SH-SY5Y (cell line): ENCODE data around the gene KLHL3.
A peak's percentile ranks its signal among the peaks of the same experiment; 100 is the strongest.

Source experiments
- GATA2 ChIP-seq: IDR thresholded peaks from 2 replicates; pipeline ENCODE4 v1.6.1; 2011; ENCODE audit warnings: mild to moderate bottlenecking, low read depth, low read length
- GATA3 ChIP-seq: IDR thresholded peaks from 2 replicates; pipeline ENCODE4 v1.6.1; 2011; ENCODE audit warnings: low read depth, mild to moderate bottlenecking, low read length, moderate library complexity

Gene KLHL3

DNA sequence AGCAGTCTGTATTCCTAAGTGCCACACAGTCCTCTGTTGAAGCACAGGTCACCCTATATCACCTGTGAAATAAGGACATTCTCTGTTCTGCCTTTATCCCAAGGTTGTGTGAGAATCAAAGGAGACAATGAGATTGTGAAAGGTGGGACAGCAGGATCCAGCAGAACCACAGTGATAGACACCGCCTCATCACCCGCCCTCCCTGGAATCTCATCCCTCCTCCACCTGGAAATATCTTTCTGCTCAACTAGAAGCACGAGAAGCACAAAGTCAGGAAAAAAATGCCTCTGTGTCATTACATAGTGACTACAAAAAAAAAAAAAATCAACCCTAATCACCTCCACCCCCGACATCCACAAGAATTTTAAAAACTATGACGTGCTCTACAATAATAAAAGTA lies 32.3 kb downstream of the KLHL3 start:
- TF ChIP-seq GATA2, result no peak
- no peak for TF ChIP-seq GATA3

DNA sequence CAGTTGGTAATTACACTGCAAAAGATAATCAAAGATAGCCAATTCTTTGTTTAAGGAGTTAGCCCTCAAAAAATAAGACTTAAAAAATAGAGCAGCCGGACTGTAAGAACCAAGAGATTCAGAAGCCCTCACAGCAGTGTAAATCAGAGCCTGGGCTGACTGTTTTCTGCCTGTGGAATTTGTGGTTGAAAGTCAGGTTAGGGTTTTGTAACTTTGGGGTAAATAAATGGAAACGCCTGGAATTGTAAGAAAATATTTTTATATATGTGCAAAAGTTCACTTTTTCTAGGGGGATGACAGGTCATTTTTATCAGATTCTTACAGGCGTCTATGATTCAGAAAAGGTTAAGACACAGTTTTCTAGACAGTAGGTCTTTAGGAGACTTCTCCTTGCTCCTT lies 35.6 kb downstream of the KLHL3 start:
- TF ChIP-seq GATA3 (no peak), GATA2 (no peak)

DNA sequence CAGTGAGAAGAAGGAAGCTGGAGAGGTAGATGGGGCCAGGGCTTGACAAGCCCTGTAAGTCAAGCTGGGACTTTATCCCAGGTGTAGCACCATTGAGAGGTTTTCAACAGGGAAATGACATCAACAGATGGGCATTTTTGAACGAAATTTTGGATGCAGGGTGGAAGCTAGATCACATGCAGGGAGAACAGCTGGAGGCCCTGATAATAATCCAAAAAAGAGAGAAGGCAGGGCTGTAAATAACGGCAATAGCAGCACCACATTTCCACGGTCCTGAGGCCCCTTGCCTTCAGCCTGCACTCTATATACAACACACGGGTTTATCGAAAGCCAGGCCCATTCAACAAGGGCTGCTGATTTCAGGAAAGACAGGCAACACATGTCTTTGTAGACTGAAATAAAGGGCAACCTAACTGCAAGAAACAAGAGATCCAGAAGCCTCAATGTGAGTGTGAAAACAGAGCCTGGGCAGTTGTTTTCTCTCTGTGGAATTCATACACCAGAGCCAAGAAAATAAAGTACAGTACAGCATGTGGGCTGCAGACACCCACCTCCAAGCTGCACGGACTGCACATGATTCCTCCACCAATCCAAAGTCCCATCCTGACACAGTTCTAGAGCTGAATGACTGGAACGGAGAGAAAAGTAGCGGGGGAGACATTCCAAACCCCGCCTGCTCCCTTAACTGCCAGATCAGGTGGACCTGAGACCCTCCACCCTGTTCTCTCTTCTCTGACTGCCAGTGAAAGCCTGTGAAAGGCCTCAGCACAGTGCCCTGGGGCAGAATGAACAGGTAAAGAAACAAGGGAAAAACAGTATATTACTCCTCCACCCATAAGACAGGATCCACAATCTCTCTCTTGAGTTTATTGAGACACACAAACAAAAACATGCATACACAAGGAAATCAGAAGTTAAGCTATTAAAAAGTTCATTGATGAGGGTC lies 36.3 kb downstream of the KLHL3 start:
- TF ChIP-seq GATA3 (no peak), GATA2 (no peak)

DNA sequence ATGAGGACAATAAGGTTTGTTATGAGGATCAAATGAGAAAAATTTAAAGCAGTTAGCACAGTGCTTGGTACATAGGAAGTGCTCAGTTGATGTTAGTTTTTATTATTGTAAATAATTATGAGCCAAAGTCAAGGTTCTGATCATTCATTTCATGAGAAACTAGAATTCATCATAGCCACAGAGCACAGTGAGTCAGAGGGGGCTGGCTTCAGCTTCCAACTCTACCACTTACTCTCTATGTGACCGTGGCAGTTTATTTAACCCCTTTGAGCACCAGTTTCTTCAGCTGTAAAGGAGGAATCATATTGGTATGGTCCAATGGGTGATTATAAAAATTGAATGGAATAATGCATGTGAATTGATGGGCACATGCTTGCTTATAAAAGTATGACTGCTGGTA lies 39.4 kb downstream of the KLHL3 start:
- TF ChIP-seq GATA2 (no peak), GATA3 (no peak)

DNA sequence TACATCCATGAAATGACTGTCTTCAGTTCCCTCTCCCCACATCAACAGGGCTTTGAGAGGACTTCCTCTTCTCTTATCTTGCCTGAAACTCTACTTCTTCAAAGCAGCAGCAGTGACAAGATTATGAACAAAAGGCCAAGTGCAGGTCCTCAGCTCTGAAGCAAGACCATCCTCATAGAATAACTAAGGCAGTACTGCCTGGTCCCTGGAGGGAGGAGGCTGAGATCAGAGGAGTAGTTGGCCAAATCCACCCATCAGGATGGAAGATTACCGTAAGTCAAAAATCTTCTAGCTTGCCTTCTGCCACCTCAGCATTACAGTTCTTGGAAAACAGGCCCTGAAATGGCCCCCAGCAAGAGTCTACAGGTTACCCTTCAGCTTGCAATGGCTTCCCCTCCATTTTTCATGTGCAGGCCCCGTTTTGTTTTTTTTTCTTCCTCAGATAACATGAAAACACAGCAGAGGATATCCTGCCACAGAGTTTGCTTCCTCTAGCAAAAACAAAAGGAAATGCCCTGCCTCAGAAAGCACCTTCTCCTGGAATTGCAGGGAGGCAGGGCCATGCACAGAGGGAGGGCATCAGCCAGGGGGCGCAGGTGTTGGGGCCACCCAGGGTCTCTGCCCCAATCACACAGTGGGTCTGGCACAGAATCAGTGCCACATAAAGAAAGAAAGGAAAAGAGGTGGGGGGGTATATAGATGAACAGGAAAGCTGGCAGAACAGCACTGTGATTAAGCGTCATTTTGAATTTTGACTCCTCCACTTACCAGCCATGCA lies 40.0 kb downstream of the KLHL3 start:
- TF ChIP-seq GATA2 (no peak), GATA3 (no peak)

DNA sequence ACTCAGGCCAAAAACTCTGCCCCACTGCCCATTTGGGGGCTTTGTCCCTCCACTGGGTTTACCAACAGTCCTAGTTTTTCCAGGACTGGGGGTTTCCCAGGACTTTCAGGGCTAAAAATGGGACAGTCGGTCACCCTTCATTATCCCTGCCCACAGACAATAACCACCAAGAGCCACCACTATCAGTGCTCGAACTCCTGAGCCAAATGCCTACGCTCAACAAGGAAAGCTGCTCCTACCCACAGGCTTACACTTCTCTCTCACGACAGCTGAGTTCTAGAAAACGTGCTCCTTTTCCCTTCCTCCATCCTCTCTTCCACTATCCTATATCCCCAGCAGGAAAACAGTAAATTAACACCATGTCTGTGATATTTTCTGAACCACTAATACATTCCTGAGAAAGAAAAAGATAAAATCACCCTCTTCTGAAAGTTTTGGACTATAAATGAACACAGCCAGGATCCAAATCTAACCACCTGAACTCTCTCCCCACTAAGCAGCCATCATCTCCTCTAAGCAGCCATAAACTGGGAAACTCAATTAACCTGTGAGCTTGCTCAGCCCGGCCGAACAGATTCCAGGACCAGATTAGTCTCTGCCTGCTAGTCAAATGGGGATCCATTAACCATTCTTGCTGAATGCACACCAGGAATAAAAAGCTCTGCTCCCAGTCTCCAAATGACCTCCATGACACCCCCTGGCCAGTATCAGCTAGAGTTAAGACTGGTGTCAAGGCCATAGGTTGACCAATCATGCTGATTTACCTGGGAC lies 41.8 kb downstream of the KLHL3 start:
- TF ChIP-seq GATA3 (peak; percentile 43; the same call in 1 of the 2 replicates), GATA2 (peak; percentile 82)

DNA sequence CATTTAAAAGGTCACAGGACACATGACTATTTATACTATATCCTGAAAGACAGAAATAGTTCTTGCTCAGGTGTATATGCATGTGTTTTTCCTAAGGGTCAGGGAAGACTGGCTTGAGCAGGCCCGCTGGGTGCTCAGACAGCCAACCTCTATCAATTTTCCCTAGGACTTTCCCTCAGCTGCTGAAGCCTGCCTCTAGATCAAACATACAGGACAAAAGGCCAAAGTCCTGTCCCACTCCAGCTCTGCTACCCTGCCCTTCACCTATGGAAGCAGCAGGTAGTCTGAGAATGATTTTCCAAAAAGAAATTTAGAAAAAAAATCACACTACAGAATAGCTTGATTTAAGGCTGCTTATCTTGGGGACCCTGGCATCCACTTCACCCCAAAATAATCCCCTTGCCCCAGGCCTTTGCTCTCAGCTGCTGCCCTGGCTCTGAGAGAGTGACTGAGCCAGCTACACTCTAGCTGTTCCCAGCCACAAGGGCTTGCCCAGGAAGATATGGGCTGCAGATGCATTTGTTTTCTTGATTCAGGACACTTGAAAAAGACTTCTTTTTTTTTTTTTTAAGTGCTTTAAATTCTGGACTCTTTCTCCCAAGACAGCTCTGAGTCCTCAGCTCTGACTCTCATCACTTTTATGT lies 42.5 kb downstream of the KLHL3 start:
- no peak for TF ChIP-seq GATA3

DNA sequence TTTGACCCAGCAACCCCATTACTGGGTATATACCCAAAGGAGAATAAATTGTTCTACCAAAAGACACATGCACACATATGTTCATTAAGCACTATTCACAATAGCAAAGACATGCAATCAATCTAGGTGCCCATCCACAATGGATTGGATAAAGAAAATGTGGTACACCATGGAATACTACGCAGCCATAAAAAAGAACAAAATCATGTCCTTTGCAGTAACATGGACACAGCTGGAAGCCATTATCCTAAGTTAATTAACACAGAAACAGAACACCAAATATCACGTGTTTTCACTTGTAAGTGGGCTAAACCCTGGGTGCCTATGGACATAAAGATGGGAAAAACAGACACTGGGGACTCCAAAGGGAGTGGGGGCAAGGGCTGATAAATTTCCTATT lies 46.6 kb downstream of the KLHL3 start:
- no peak for TF ChIP-seq GATA3
- TF ChIP-seq GATA2, result no peak

DNA sequence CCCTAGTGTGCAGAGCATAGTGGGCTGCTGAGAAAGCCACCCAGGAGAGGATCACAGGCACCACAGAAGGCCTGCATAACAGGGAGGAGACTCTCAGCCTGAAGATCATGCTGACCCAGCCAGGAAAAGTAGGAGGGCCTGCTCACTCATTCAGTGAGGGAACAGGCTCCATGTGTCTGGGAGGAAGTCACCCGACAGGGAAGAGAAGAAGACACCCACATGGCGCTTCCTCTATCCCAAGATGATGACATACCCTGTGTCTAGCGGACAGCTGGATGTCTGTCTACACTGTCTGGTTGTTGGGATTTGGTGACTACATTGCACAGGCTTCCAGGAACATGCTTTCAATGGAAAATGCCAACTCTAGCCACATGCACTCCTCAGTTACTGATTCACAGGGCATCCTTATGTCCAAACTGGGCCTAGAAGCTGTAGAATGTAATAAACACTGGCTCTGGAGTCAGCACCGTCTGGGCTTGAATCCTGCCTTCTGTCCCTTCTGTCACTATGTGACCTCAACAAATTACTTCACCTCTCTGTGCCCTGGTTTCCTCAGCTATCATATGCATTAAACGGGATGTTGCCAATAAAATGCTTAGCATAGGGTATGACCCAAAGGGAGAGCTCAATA lies 47.6 kb downstream of the KLHL3 start:
- no peak for TF ChIP-seq GATA3

DNA sequence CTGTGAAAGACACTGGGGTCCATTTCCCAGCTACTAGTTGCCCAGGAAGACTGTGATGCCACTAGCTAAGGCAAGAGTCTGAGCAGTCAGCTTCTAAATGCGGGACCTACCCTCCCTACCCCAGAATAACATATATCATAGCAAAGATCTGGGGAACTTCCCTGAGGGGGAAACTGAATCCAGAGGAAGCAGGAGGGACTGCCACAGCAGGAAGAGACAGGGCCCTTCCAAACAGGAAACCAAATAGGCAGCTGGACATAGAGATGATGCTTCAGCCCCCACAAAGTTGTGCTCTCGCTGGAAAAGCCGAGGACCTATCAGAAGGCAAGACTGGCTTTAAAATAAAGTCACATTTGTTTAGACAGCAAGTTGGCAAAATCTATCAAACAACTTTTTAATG lies 51.1 kb downstream of the KLHL3 start:
- no peak for TF ChIP-seq GATA3
- TF ChIP-seq GATA2, result no peak

DNA sequence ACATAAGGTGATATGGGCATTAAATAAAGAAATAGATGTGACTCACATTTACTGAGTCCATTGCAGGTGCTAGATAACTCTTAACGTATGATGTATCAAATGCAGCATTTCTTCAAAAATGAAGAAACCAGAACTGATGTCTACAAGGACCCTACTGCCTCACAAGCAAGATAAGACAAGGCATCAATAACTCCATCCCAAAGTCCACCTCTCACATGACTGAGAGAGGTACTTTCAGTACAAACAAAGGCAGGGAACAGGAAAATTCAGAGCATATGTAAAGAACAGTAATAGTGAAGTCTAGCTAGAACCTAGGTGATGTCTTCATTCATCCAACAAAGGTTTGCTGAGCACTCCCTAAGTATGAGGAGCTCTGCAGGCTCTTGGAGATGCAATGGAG lies 54.7 kb downstream of the KLHL3 start:
- no peak for TF ChIP-seq GATA3
- no peak for TF ChIP-seq GATA2

DNA sequence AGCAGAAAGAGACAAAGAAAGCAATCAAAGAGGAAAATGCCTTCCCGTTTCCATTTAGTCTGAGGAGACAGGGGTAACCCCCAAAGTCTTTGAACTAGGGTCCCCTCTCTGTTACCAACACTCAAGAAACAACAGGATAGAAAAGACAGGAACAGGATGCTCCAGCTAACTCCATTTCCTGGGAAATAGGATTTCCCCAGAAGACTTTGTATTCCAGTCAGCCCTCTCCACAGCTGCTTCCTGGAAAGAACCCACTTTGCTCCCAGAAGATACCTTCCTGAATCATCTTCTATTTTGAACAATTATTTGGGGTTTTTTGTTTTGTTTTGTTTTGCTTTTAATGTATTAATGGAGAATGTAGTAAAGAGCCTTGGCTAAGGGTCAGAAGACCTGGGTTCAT lies 56.0 kb downstream of the KLHL3 start:
- TF ChIP-seq GATA2 (no peak), GATA3 (no peak)

DNA sequence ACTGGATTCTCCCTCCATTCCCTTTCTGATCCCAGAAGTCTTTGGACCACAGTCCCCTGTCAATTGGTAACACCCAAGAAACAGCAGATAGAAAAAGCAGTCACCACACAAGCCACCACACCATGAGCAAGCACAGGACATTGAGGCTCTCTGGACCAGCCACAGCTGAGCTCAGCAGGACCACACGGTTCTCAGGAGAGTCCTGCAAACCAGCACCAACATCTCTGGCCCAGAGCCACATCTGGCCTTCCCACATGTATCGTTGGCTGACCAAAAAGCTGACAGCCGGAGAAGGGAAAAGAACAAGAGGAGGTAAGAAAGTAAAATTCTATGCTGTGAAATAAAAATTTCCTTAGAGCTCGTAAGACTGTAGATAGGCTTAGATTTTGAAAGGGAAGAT lies 56.7 kb downstream of the KLHL3 start:
- TF ChIP-seq GATA2 (no peak), GATA3 (no peak)
